Tibial nerve (tissue), 4 donors: Measurements from ENCODE around the gene NETO2. TPM values are rescaled to one million over a fixed set of nuclear protein-coding genes. Genes with fewer than 3 reads are reported as not detected.
"Not testable (repeated sequence)": the region's sequence is repeated elsewhere in the genome, so short reads cannot be mapped to it uniquely, and the experiment has no call there.

Experiments used
- DNase-seq, 2 donors: peaks; one replicate each; pipeline ENCODE4 v3.0.0-alpha.2; 2019; ENCODE audit warnings: low spot score in 2 of 2
- H3K27ac ChIP-seq, 4 donors: fragments of 200-600 bp; sonication (generic) in 3 of 4; one replicate each; pipeline ENCODE4 v1.5.1; 2017 to 2019; ENCODE audit warnings: mild to moderate bottlenecking in 1 of 4
- H3K27me3 ChIP-seq, 2 donors: fragments of 200-600 bp; sonication (generic) in 1 of 2; one replicate each; pipeline versions ENCODE4 v1.5.1 to v1.6.0; 2017 to 2019
- H3K36me3 ChIP-seq, 3 donors: fragments of 200-600 bp; sonication (generic); one replicate each; pipeline ENCODE4 v1.5.1; 2018 to 2019
- H3K4me1 ChIP-seq, 4 donors: fragments of 200-600 bp; sonication (generic) in 3 of 4; one replicate each; pipeline ENCODE4 v1.5.1; 2017 to 2019
- H3K4me3 ChIP-seq, 4 donors: fragments of 200-600 bp; sonication (generic) in 3 of 4; one replicate each; pipeline ENCODE4 v1.5.1; 2017 to 2019; ENCODE audit warnings: mild to moderate bottlenecking in 1 of 4, moderate library complexity in 1 of 4
- H3K9me3 ChIP-seq, 4 donors: fragments of 200-600 bp; sonication (generic) in 3 of 4; one replicate each; pipeline ENCODE4 v1.5.1; 2017 to 2019
- CTCF ChIP-seq, 5 experiments: fragments of 200-600 bp in 3 of 5; fragments of 450-650 bp in 2 of 5; sonication (generic) in 3 of 5; IDR thresholded peaks; one replicate each; pipeline ENCODE4 v1.5.1; 2016 to 2019; ENCODE audit warnings: antibody characterized with exemption in 5 of 5, mild to moderate bottlenecking in 3 of 5, moderate library complexity in 2 of 5
- EP300 ChIP-seq, 2 donors: sonication (generic); formaldehyde crosslinking; IDR thresholded peaks; one replicate each; pipeline ENCODE4 v1.6.1; 2017; ENCODE audit warnings: antibody characterized with exemption in 2 of 2, mild to moderate bottlenecking in 1 of 2
- POLR2A ChIP-seq, 2 donors: fragments of 450-650 bp; IDR thresholded peaks; one replicate each; pipeline ENCODE4 v1.6.1; 2017; ENCODE audit warnings: antibody characterized with exemption in 2 of 2, mild to moderate bottlenecking in 2 of 2, moderate library complexity in 2 of 2
- WGBS, 2 donors: methylation state at CpG; one replicate each; pipeline ENCODE4 v1.1.5; 2018; 5-methylcytosine and 5-hydroxymethylcytosine counted together
- total RNA-seq, 4 donors: library from RNA; depleted of rRNA; stranded (reverse); fragments of >200 nt; gene quantifications; one replicate each; pipeline ENCODE4 v1.1.0, GENCODE V29; 2016

The NETO2 gene
- total RNA-seq = 1 to 10 TPM in 1 of 4 donors, under 1 TPM in 3; 0.63 to 3.3 (median 0.72) TPM

- H3K27ac ChIP-seq = peak within 1 kb of the TSS in 2 of 4 donors; percentile 46 to 58
- H3K4me3 ChIP-seq = peak within 1 kb of the TSS; percentile 29 to 59 (median 50)
- DNase-seq = no peak
- peaks cover 0 to 30% (median 2%) of the 10 kb centered on the region in 4 donors for H3K4me1 ChIP-seq
- H3K9me3 ChIP-seq = no peaks in the 10 kb centered on the region
- peaks cover 0 to 4% of the 10 kb centered on the region in 2 donors for H3K27me3 ChIP-seq
- 2 to 7% methylated on average over 12 to 44 of the region's 130 CpGs for WGBS, 2 donors
- no peaks in the 10 kb centered on the region for H3K36me3 ChIP-seq
- peak; percentile 21 to 50 (median 38) for TF ChIP-seq CTCF (IDR thresholded peaks at IDR 0.05)
- TF ChIP-seq POLR2A (IDR thresholded peaks at IDR 0.05) = peak in 1 of 2 donors; percentile 37
- TF ChIP-seq EP300 (IDR thresholded peaks at IDR 0.05) = no peak
These were observed at the start of gene NETO2 for GRCh38 chr16:47143677-47144558. TSS of gene NETO2 (minus strand) at chr16:47143945. CDS start at chr16:47143612, 333 bp downstream.

GRCh38 chr16:47182318-47182717 is 38.6 kb upstream of the NETO2 start:
- Histone ChIP-seq H3K36me3 (peaks cover 0 to 10% (median 0%) of the 10 kb centered on the region in 3 donors), H3K27ac (no peak overlapping the region), H3K4me3 (no peak overlapping the region), H3K9me3 (no peaks in the 10 kb centered on the region), H3K27me3 (no peaks in the 10 kb centered on the region), H3K4me1 (no peaks in the 10 kb centered on the region)
- no peak for TF ChIP-seq CTCF (IDR thresholded peaks at IDR 0.05)
- TF ChIP-seq EP300 (IDR thresholded peaks at IDR 0.05) = no peak
- TF ChIP-seq POLR2A (IDR thresholded peaks at IDR 0.05) = no peak
- DNase-seq = no peak
- WGBS, 2 donors = 95% methylated on average over 3 of the region's 3 CpGs

- 95 to 99% methylated on average over 8 to 15 of the region's 31 CpGs for WGBS, 2 donors
- not testable (repeated sequence) for H3K27ac ChIP-seq, H3K4me3 ChIP-seq, H3K27me3 ChIP-seq, H3K9me3 ChIP-seq, DNase-seq, H3K4me1 ChIP-seq
- peaks cover 0 to 12% (median 0%) of the 10 kb centered on the region in 3 donors for H3K36me3 ChIP-seq
These were observed 37.3 kb upstream of the NETO2 start for GRCh38 chr16:47181066-47181465.

- Histone ChIP-seq H3K9me3 (no peaks in the 10 kb centered on the region), H3K27me3 (no peaks in the 10 kb centered on the region), H3K4me1 (no peaks in the 10 kb centered on the region), H3K4me3 (no peak overlapping the region), H3K27ac (no peak overlapping the region), H3K36me3 (peaks cover 0 to 20% (median 0%) of the 10 kb centered on the region in 3 donors)
- no peak for DNase-seq
- TF ChIP-seq EP300 (IDR thresholded peaks at IDR 0.05) (no peak), CTCF (IDR thresholded peaks at IDR 0.05) (no peak), POLR2A (IDR thresholded peaks at IDR 0.05) (no peak)
- WGBS, 2 donors = 95 to 97% methylated on average over 8 of the region's 8 CpGs
These were observed 36.3 kb upstream of the NETO2 start for GRCh38 chr16:47180073-47180472.

GRCh38 chr16:47175152-47175551 is 31.4 kb upstream of the NETO2 start:
- Histone ChIP-seq H3K27me3 (no peaks in the 10 kb centered on the region), H3K4me1 (no peaks in the 10 kb centered on the region), H3K9me3 (no peaks in the 10 kb centered on the region), H3K4me3 (no peak overlapping the region), H3K27ac (no peak overlapping the region), H3K36me3 (peaks cover 0 to 10% (median 0%) of the 10 kb centered on the region in 3 donors)
- TF ChIP-seq EP300 (IDR thresholded peaks at IDR 0.05) = no peak
- no peak for TF ChIP-seq CTCF (IDR thresholded peaks at IDR 0.05)
- TF ChIP-seq POLR2A (IDR thresholded peaks at IDR 0.05) = no peak
- DNase-seq = no peak
